ENCODE data around the gene ATXN1.

- no peak for TF ChIP-seq CTCF (conservative IDR thresholded peaks at IDR 0.05; ENCODE audit: low read depth in 2 of 2)
- no peak for TF ChIP-seq EZH2 (IDR thresholded peaks at IDR 0.05; ENCODE audit: low read depth, unreplicated experiment)
- TF ChIP-seq ETS1 (IDR thresholded peaks at IDR 0.05): no peak
- no peak for TF ChIP-seq JUNB (IDR thresholded peaks at IDR 0.05; ENCODE audit: unreplicated experiment)
- TF ChIP-seq NANOG (IDR thresholded peaks at IDR 0.05; ENCODE audit: borderline replicate concordance): no peak
- TF ChIP-seq POLR2AphosphoS5 (IDR thresholded peaks at IDR 0.05; ENCODE audit: low read depth): no peak
- no peak for TF ChIP-seq CREB1 (CRISPR knock-in tag; IDR thresholded peaks at IDR 0.05; ENCODE audit: low read depth)
- no peak for TF ChIP-seq EZH2phosphoT487 (IDR thresholded peaks at IDR 0.05; ENCODE audit: unreplicated experiment)
- no peak for TF ChIP-seq REST (IDR thresholded peaks at IDR 0.05; ENCODE audit: unreplicated experiment)
- no peak for TF ChIP-seq ZNF114 (CRISPR knock-in tag; IDR thresholded peaks at IDR 0.05)
Measured at GRCh38 chr6:16352821-16353438, 408.3 kb downstream of the ATXN1 start.

Measured in GM23338 (cell line).